GM21423 (cell line): ENCODE data around the gene KCTD17.

Source experiments
- ATAC-seq: cut with Tn5 transposase; IDR thresholded peaks from one replicate; pipeline ENCODE4 v1.9.1; 2021; ENCODE audit warnings: mild to moderate bottlenecking, moderate library complexity; ENCODE audit not compliant: unreplicated experiment

Gene KCTD17

GRCh38 chr22:37097346-37097745 lies 45.8 kb downstream of the KCTD17 start:
- no peak for ATAC-seq

GRCh38 chr22:37098976-37099591 lies 47.5 kb downstream of the KCTD17 start:
- no peak for ATAC-seq

GRCh38 chr22:37100589-37101127 lies 49.1 kb downstream of the KCTD17 start:
- no peak for ATAC-seq

GRCh38 chr22:37101311-37102066 lies 49.9 kb downstream of the KCTD17 start:
- ATAC-seq: no peak

- no peak for ATAC-seq
These were observed 51.6 kb downstream of the KCTD17 start for GRCh38 chr22:37103151-37103550.

- ATAC-seq: no peak
These were observed 52.3 kb downstream of the KCTD17 start for GRCh38 chr22:37103656-37104452.

- ATAC-seq: no peak
These were observed 53.6 kb downstream of the KCTD17 start for GRCh38 chr22:37105154-37105553.

GRCh38 chr22:37105990-37106389 lies 54.4 kb downstream of the KCTD17 start:
- ATAC-seq: no peak

- no peak for ATAC-seq
These were observed 56.5 kb downstream of the KCTD17 start for GRCh38 chr22:37107816-37108621.

- no peak for ATAC-seq
These were observed 57.8 kb downstream of the KCTD17 start, which contains the start of gene TMPRSS6 for GRCh38 chr22:37109242-37109917. TMPRSS6 (minus strand) TSS chr22:37109713; CDS start chr22:37103417, 6,296 bp downstream.

- ATAC-seq: no peak
These were observed 59.7 kb downstream of the KCTD17 start for GRCh38 chr22:37111156-37111717.

GRCh38 chr22:37112084-37112728 lies 60.7 kb downstream of the KCTD17 start:
- no peak for ATAC-seq
